ENCODE measurements around the gene IRX5. TPM values are rescaled to one million over a fixed set of nuclear protein-coding genes. Genes with fewer than 3 reads are reported as not detected.

The IRX5 gene
- polyA plus RNA-seq, 1 experiment, result 2.2 TPM

- CTCF ChIA-PET, result no interaction called here
- POLR2A ChIA-PET, result no interaction called here
- Histone ChIP-seq H3K36me3 (ENCODE audit: control insufficient read depth, insufficient read depth, low read length) (no peaks in the 10 kb centered on the region), H3K27me3 (ENCODE audit: control insufficient read depth, insufficient read depth, low read length) (no peaks in the 10 kb centered on the region), H3K4me3 (ENCODE audit: low read depth, low read length) (no peak overlapping the region)
- no peak for DNase-seq (ENCODE audit: low read depth)
- TF ChIP-seq, protein P1, sequence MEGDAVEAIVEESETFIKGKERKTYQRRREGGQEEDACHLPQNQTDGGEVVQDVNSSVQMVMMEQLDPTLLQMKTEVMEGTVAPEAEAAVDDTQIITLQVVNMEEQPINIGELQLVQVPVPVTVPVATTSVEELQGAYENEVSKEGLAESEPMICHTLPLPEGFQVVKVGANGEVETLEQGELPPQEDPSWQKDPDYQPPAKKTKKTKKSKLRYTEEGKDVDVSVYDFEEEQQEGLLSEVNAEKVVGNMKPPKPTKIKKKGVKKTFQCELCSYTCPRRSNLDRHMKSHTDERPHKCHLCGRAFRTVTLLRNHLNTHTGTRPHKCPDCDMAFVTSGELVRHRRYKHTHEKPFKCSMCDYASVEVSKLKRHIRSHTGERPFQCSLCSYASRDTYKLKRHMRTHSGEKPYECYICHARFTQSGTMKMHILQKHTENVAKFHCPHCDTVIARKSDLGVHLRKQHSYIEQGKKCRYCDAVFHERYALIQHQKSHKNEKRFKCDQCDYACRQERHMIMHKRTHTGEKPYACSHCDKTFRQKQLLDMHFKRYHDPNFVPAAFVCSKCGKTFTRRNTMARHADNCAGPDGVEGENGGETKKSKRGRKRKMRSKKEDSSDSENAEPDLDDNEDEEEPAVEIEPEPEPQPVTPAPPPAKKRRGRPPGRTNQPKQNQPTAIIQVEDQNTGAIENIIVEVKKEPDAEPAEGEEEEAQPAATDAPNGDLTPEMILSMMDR (IDR thresholded peaks at IDR 0.05; ENCODE audit: insufficient read depth, low read depth, low read length), result no peak
Observed at GRCh38 chr16:54911079-54911478, 19.6 kb upstream of the IRX5 start.

- H3K4me3 ChIP-seq (ENCODE audit: low read depth, low read length), result no peak overlapping the region
- DNase-seq (ENCODE audit: low read depth), result no peak
- H3K27me3 ChIP-seq (ENCODE audit: control insufficient read depth, insufficient read depth, low read length), result no peaks in the 10 kb centered on the region
- no peaks in the 10 kb centered on the region for H3K36me3 ChIP-seq (ENCODE audit: control insufficient read depth, insufficient read depth, low read length)
- CTCF ChIA-PET, result no interaction called here
- TF ChIP-seq, protein P1 (IDR thresholded peaks at IDR 0.05; ENCODE audit: insufficient read depth, low read depth, low read length), result no peak
- POLR2A ChIA-PET, result no interaction called here
Observed at GRCh38 chr16:54912720-54913119, 17.9 kb upstream of the IRX5 start.

DNA sequence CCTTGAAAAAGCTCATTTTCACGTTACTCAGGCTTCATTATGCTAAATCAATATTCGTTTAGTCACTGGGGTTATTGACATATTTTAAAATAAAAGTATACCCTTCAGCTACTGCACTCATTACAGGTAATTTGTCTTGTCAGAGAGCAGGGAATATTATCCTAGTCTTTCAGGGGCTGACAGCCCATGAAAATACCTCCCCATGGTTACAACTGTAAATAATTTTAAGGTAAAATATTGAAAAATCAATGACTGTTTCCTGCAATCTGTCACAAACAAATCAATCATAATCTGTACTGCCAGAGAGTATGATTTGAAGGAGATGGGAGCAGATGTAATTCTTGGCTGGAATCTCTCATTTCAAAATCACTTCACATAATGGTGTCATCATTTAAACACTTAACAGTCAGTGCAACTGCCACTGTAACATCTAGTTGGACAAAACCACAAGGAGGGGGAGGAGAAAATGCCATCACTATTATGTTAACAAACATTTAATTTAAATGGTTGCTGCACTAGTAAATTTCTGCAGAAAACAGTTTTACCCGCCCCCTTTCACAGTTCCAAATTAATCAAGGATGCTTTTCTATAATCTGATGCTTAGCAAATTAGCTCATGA lies 9.3 kb upstream of the IRX5 start:
- ChIA-PET CTCF (interaction anchor here (1.1 to 1.2 kb wide), 2 partner anchors 10 to 15 kb away, joined by 3 read pairs; partner anchors contain the start of gene IRX5), POLR2A (no interaction called here)
- no peak for DNase-seq (ENCODE audit: low read depth)
- no peaks in the 10 kb centered on the region for H3K36me3 ChIP-seq (ENCODE audit: control insufficient read depth, insufficient read depth, low read length)
- no peaks in the 10 kb centered on the region for H3K27me3 ChIP-seq (ENCODE audit: control insufficient read depth, insufficient read depth, low read length)
- TF ChIP-seq, protein P1 (IDR thresholded peaks at IDR 0.05; ENCODE audit: insufficient read depth, low read depth, low read length), result no peak
- H3K4me3 ChIP-seq (ENCODE audit: low read depth, low read length), result no peak overlapping the region

DNA sequence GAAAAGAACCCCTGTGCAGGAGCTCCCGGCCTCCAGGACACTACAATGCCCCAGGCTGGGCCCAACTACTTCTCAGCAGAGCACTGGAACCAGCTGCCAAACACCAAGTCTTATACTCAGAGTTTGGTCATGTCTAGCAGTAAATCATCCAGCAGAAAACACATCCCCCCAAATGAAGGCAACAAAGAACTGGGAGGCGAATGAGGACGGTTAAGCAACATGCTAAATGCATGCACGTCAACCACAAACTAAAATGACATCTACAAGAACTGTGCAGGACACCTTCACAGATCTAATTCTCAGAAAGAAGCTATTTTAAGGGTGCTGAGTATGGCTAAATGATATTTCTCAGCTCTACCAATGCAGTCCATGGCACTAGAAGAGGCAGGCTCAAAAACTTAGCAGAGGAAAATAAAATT lies 7.6 kb upstream of the IRX5 start:
- no peak for DNase-seq (ENCODE audit: low read depth)
- TF ChIP-seq, protein P1 (IDR thresholded peaks at IDR 0.05; ENCODE audit: insufficient read depth, low read depth, low read length), result no peak
- no peaks in the 10 kb centered on the region for H3K27me3 ChIP-seq (ENCODE audit: control insufficient read depth, insufficient read depth, low read length)
- CTCF ChIA-PET, result no interaction called here
- H3K36me3 ChIP-seq (ENCODE audit: control insufficient read depth, insufficient read depth, low read length), result no peaks in the 10 kb centered on the region
- POLR2A ChIA-PET, result no interaction called here
- H3K4me3 ChIP-seq (ENCODE audit: low read depth, low read length), result no peak overlapping the region

DNA sequence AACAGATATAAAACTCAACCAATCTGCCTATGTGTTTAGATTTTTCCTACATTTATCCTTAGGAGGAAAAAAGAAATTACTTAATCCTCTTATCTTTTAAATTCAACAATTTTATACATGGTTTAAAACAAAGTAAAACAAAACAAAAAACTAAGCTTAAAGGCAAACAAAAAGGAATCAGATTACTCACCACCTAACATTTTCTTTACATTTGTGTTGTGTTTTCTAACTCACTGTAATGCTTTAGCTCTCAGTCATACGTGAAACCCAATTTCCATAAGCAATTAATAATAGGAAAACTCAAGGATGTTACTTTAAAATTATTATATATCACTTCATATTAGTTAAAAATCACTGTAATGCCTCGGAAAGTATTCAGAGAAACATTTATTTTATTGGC lies 6.7 kb upstream of the IRX5 start:
- DNase-seq (ENCODE audit: low read depth), result no peak
- H3K4me3 ChIP-seq (ENCODE audit: low read depth, low read length), result no peak overlapping the region
- TF ChIP-seq, protein P1 (IDR thresholded peaks at IDR 0.05; ENCODE audit: insufficient read depth, low read depth, low read length), result no peak
- no peaks in the 10 kb centered on the region for H3K27me3 ChIP-seq (ENCODE audit: control insufficient read depth, insufficient read depth, low read length)
- no peaks in the 10 kb centered on the region for H3K36me3 ChIP-seq (ENCODE audit: control insufficient read depth, insufficient read depth, low read length)
- ChIA-PET CTCF (no interaction called here), POLR2A (no interaction called here)
